ENCODE results near the gene FDX2.
A peak's percentile ranks its signal among the peaks of the same experiment; 100 is the strongest.

- TF ChIP-seq CTCF (conservative IDR thresholded peaks at IDR 0.05; ENCODE audit: low read depth in 2 of 2), result no peak
- no peak for TF ChIP-seq CREB1 (CRISPR knock-in tag; IDR thresholded peaks at IDR 0.05; ENCODE audit: low read depth)
- TF ChIP-seq POLR2AphosphoS5 (IDR thresholded peaks at IDR 0.05; ENCODE audit: low read depth), result peak; percentile 55; the same call in 1 of the 2 replicates
- no peak for TF ChIP-seq REST (IDR thresholded peaks at IDR 0.05; ENCODE audit: unreplicated experiment)
- TF ChIP-seq STAT1 (IDR thresholded peaks at IDR 0.05; ENCODE audit: unreplicated experiment), result no peak
- TF ChIP-seq ZNF462 (CRISPR knock-in tag; IDR thresholded peaks at IDR 0.05), result no peak
- TF ChIP-seq EZH2 (IDR thresholded peaks at IDR 0.05; ENCODE audit: low read depth, unreplicated experiment), result no peak
- 0 out of 2 replicates have a peak, but pooled peaks have one; percentile 3 for TF ChIP-seq ETS1 (IDR thresholded peaks at IDR 0.05)
- TF ChIP-seq EZH2phosphoT487 (IDR thresholded peaks at IDR 0.05; ENCODE audit: unreplicated experiment), result no peak
- no peak for TF ChIP-seq ZNF331 (CRISPR knock-in tag; IDR thresholded peaks at IDR 0.05; ENCODE audit: low read depth)
Measured at GRCh38 chr19:10352764-10353671, 37.2 kb upstream of the FDX2 start.
